Stimulated activated effector memory CD8-positive, alpha-beta T cell treated with anti-CD3 and anti-CD28 coated beads, Interleukin-12 subunit alpha, Interleukin-12 subunit beta, amount 100 ng/mL, for 72 hours (primary cell): ENCODE data around the gene LZTFL1.

Experiments
- ATAC-seq: fragments of 150-1000 bp; cut with Tn5 transposase; 2 replicates; pipeline ENCODE4 v1.10.0; 2021
- DNase-seq, 2 donors: peaks; one replicate each; pipeline ENCODE4 v3.0.0; 2021 to 2022; ENCODE audit warnings: low spot score in 2 of 2
- H3K27ac Mint-ChIP-seq: one replicate; pipeline ENCODE4 v1.8.0; 2022; ENCODE audit warnings: mild to moderate bottlenecking, mixed read lengths
- H3K36me3 Mint-ChIP-seq: one replicate; pipeline ENCODE4 v1.8.0; 2022; ENCODE audit warnings: mild to moderate bottlenecking, mixed read lengths
- H3K4me1 Mint-ChIP-seq: one replicate; pipeline ENCODE4 v1.8.0; 2022; ENCODE audit warnings: mixed read lengths
- H3K4me3 Mint-ChIP-seq: one replicate; pipeline ENCODE4 v1.8.0; 2022; ENCODE audit warnings: mild to moderate bottlenecking, mixed read lengths
- H3K9me3 Mint-ChIP-seq: one replicate; pipeline ENCODE4 v1.8.0; 2022; ENCODE audit warnings: mixed read lengths

The LZTFL1 gene

DNA sequence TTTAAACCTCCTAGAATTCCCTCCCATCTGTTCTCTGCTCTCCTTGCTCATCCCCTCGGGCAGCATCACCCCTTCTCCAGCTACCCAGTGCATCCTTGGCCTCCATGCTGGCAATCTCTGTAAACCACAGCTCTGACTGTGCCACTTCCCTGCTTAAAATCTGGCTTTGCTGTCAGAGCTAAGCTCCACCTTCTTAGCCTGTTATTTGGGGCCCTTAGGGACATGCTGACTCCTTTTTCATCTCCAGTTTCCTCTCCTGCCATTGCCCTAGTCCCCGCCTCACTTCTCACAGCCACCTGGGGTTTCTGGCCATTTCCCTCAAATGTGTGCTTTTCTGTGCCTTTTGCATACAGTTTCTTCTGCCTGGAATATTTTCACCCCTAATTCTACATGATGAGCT is 51.3 kb downstream of the LZTFL1 start:
- Mint-ChIP-seq H3K9me3 (peaks cover 8% of the 10 kb centered on the region), H3K4me3 (no peak overlapping the region), H3K4me1 (peaks cover 5% of the 10 kb centered on the region), H3K36me3 (no peaks in the 10 kb centered on the region), H3K27ac (no peak overlapping the region)
- DNase-seq = no peak
- ATAC-seq = no peak

DNA sequence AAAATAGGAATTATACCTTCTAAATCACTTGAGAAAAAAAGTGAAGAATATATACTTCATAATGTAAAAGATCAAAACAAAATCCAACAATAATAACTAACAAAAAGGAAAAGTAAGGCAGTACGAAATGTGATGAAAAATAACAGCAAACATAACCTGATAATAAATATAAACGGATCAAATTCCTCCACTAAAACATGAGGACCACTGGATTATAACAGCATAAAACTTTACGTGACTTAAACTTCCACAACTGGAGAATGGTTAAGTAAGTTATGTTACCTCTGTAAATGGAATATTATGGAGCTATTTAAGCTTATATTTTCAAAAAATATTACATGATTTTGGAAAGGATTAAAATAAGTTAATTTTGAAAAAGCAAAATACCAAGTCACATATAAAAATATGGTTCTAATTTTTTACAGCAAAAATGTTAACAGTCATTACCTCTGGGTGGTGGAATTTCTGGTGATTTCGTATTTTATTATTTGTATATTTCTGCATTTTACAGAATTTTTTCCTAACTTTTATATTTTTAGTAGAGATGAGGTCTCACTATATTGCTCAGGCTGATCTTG is 52.6 kb downstream of the LZTFL1 start:
- Mint-ChIP-seq H3K4me1 (no peaks in the 10 kb centered on the region), H3K27ac (no peak overlapping the region), H3K4me3 (no peak overlapping the region), H3K9me3 (peaks cover 8% of the 10 kb centered on the region), H3K36me3 (no peaks in the 10 kb centered on the region)
- no peak for ATAC-seq
- no peak for DNase-seq

DNA sequence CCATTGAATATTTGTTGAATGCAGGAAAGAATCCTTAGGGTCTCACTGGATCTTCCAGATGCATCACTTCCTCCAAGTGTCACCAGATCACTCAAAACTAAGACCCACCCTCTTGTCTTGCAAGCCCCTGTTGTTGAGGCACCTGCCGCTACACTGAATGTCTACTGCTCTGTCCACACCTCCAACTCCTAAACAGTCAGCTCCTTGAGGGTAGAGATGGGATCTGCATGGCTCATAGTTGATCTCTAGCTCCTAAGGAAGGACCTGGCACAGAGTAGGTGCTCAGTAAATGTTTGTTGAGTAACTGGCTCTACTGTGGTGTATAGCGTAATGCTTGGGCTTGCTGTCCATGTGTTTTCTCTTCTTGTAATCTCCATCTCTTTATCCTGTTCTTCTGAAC is 54.4 kb downstream of the LZTFL1 start:
- Mint-ChIP-seq H3K36me3 (no peaks in the 10 kb centered on the region), H3K27ac (no peak overlapping the region), H3K4me1 (no peaks in the 10 kb centered on the region), H3K4me3 (no peak overlapping the region), H3K9me3 (peaks cover 8% of the 10 kb centered on the region)
- DNase-seq (no peak), ATAC-seq (no peak)

DNA sequence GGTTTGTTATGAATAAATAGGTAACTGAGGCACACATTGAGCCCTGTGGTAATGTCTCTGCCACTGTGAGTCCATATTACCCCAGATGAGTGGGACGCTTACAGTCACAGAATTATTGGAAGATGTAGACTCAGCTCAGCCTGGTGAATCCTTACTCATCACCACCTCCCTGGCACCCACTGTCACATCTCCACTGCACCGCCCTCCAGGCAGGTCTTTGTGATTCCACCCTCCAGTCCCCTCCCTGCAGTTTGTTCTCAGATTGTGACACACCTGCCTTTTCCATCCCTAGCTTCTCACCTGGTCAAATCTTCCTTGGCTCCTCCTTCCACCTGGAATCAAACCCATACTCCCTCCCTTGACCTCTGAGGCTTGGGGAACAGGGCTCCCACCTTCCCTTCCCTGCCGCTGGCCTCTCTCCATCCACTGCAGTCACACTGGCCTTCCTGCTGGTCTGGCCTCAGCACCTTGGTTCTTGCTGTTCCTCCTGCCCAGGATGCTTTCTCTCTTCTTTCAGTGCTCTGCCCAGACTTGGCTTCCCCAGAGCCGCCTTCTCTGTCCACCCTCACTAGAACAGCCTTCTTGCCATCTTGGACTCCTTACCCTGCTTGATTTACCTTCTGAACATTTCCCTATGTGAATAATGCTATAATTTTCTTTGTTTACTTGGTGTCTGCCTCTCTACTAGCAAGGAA is 55.0 kb downstream of the LZTFL1 start:
- no peaks in the 10 kb centered on the region for H3K36me3 Mint-ChIP-seq
- H3K27ac Mint-ChIP-seq = no peak overlapping the region
- no peaks in the 10 kb centered on the region for H3K4me1 Mint-ChIP-seq
- H3K4me3 Mint-ChIP-seq = no peak overlapping the region
- ATAC-seq (no peak), DNase-seq (no peak)
- peaks cover 8% of the 10 kb centered on the region for H3K9me3 Mint-ChIP-seq

DNA sequence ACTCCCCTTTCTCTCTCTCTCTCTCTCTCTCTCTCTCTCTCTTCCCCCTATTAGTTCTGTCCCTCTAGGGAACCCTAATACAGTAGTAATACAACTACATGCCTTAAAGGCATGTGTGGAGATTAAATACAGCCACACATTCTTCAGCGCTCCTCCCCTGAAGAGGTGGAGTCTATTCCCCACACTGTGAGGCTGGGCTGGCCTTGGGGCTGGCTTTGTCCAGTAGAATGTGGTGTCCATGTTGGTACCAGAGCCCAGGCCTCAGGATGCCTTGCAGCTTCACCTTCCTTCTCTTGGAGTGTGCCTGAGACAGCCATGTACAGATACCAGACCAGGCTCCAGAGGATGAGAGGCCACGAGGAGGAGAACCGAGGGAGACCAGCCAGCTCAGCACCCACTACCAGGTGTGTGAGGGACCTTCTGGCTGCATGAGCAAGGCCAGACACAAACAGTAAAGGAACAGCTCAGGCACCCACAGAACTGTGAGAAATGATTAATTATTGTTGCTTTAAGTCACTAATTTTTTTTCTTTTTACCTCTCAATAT is 56.2 kb downstream of the LZTFL1 start:
- Mint-ChIP-seq H3K4me3 (no peak overlapping the region), H3K36me3 (no peaks in the 10 kb centered on the region), H3K27ac (no peak overlapping the region), H3K4me1 (no peaks in the 10 kb centered on the region), H3K9me3 (peaks cover 6% of the 10 kb centered on the region)
- no peak for DNase-seq
- no peak for ATAC-seq

DNA sequence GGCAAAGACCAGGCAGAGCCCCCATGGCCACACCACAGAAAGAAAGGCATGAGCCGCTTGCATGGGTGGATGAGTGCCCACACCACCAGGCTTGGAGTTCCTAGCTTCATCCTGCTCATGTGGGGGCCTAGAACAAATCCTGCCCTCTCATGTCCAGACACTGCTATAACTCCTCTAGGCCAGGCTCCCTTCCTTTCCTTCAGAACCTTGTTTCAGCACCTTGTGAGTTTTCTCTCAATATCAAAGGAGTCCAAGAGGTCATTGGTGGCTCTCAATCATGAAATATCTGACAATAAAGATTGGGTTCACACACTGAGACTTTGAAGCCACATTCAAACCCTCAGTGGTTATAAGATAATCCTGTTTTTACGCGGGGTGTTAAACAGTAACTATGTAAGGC is 58.3 kb downstream of the LZTFL1 start:
- Mint-ChIP-seq H3K27ac (no peak overlapping the region), H3K9me3 (no peaks in the 10 kb centered on the region), H3K36me3 (no peaks in the 10 kb centered on the region), H3K4me1 (no peaks in the 10 kb centered on the region), H3K4me3 (no peak overlapping the region)
- ATAC-seq = no peak
- DNase-seq = no peak

DNA sequence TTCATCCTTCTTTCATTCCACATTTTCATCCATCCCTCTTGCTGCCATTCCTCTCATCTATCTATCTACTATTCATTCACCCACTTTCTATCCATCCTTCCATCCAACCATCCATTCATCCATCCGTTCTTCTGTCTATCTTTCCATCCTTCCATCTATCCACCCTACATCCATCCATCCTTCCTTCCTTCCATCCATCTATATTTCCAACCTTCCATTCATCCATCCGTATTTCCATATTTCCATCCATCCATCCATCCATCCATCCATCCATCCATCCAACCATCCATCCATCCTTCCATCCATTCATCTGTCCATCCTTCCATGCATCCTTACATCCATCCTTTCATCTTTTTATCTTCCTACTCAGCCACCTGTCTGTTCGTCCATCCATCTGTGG is 59.5 kb downstream of the LZTFL1 start:
- H3K4me1 Mint-ChIP-seq = no peaks in the 10 kb centered on the region
- no peaks in the 10 kb centered on the region for H3K36me3 Mint-ChIP-seq
- no peak overlapping the region for H3K4me3 Mint-ChIP-seq
- DNase-seq (no peak), ATAC-seq (no peak)
- H3K9me3 Mint-ChIP-seq = no peaks in the 10 kb centered on the region
- no peak overlapping the region for H3K27ac Mint-ChIP-seq

DNA sequence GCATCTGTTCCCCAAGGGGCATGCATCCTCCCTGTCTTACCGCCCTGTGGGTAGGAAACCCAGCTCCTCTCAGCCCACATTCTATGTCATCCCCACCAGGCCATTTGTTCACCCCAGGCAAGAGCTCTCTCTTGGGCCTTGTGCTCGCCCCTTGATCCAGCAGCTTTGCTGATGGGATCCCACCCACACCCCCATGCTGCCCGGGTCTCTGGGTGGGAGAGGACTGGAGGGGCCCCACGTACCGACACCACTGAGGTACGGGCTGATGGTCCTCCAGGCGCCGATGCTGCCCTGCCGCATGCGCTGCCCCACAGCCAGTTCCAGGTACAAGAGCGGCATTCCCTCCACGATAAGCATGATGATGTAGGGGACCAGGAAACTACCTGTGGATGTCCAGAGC is 60.1 kb downstream of the LZTFL1 start:
- Mint-ChIP-seq H3K4me3 (no peak overlapping the region), H3K36me3 (no peaks in the 10 kb centered on the region), H3K27ac (no peak overlapping the region), H3K9me3 (no peaks in the 10 kb centered on the region), H3K4me1 (no peaks in the 10 kb centered on the region)
- DNase-seq (no peak), ATAC-seq (no peak)

DNA sequence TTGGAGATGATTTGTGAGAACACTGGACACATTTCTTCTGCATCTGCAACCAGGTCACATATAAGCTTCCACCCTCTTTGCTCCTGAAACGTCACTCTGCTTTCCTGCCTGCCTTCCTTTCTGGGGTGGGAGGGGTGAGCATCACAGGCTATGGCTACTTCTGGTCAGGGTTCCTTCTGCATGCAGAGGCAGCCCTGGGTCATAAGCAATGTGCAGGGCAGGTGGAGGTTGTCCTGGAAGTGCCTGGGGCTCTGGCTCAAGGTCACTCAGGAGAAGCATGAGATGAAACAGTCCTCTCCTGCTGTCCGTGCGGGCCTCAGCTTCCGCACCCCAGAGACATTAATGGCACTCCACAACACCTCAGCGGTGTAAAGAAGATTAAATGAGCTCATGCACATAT is 60.6 kb downstream of the LZTFL1 start:
- H3K27ac Mint-ChIP-seq = no peak overlapping the region
- H3K36me3 Mint-ChIP-seq = no peaks in the 10 kb centered on the region
- ATAC-seq = no peak
- no peak for DNase-seq
- H3K9me3 Mint-ChIP-seq = no peaks in the 10 kb centered on the region
- no peaks in the 10 kb centered on the region for H3K4me1 Mint-ChIP-seq
- no peak overlapping the region for H3K4me3 Mint-ChIP-seq

DNA sequence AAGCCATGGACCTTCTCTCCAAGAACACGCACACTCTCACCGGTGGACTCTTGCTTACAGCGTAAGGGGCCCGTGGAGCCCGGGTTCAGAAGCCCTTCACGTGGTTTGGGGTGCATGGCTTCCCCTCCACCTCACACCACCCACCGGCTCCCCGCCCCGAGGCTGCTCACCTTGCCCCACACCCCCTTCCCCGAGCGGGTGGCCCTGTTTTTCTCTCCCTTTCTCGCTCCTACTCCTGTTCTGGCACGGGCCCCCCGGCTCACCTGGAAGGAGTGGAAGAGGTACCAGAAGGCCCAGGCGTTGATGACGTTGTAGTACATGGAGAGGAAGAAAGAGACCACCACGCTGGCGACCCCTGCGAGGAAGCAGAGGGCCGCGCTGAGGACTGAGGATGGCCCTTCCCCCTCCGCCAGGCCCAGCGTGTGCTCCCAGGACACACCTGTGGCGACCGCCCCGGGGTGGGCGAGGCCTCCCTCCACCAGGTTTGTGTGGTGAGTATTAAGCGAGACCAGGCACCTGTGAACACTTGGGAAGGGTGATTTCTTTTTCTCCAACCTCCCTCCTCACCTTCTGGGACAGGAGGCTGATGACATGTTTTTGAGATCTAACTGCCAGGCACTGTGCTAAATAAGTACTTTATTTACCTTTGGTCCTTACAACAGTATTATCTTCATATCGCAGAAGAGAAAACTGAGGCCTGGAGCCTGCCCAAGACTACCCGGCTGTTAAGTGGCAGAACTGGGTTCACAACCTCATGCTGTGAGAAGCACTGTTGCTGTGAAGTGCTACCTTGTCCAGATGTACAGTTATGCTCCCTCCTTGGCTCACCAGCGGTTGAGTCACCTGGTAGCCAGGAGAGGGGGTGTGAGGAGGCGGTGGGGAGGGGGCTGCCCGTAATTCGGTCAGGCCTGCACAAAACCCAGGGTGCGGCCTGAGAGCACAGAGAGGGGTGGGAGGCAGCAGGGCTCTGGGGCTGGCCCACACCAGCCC is 61.9 kb downstream of the LZTFL1 start:
- DNase-seq (no peak), ATAC-seq (no peak)
- Mint-ChIP-seq H3K4me3 (no peak overlapping the region), H3K27ac (no peak overlapping the region), H3K36me3 (no peaks in the 10 kb centered on the region), H3K4me1 (no peaks in the 10 kb centered on the region), H3K9me3 (no peaks in the 10 kb centered on the region)

DNA sequence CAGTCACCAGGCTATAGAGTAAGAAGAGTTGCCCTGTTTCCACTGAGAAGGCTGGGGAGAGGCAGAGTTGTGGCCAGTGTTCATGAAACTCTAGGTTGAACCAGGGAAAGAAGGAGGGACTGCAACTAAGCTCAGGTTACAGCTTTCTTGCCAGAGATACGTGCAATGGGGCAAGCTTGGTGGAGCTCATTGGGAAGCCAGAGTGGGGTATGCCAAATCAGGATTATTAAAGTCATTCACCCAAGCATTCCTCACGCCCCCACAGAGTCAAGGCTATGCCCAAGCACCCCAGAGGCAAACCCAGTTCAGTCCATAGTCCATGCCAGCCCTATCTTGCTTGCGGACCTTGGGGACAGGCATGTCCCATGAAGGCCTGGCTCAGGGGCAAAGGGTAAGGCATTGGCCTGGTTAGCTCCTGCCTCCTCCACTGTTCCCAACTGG is 63.1 kb downstream of the LZTFL1 start:
- H3K4me1 Mint-ChIP-seq = peaks cover 5% of the 10 kb centered on the region
- no peak for ATAC-seq
- H3K4me3 Mint-ChIP-seq = no peak overlapping the region
- no peaks in the 10 kb centered on the region for H3K36me3 Mint-ChIP-seq
- H3K9me3 Mint-ChIP-seq = no peaks in the 10 kb centered on the region
- no peak for DNase-seq
- H3K27ac Mint-ChIP-seq = peak overlapping the region; percentile 36

DNA sequence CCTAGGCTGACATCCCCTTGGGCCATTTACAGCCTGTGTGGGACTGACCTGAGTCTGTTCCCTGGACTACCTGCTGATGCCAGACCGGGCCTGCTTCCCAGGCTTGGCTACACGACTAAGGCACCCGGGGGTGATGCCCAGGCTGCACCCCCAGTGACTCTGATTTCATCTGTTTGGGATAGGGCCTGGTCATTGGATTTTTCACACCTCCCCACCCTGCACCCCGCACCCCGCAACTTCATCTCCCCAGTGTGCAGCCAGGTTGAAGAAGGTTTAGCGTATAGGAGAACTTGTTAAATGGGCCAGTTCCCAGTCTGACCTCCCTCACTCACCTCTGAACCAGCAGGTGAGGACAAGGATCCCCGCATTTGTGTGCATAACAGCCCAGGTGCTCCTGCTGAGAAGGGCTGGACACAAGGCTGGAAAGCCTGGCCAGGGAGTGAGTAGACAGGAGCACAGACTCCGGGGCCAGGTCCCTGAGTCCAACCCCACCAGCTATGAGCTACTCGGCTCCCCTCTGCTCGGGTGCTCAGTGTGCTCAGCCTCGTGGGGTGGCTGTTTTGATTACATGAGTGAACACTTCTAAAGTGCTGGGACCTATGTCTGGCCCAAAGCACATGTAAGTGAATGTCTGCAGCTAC is 64.1 kb downstream of the LZTFL1 start:
- peaks cover 15% of the 10 kb centered on the region for H3K4me1 Mint-ChIP-seq
- ATAC-seq = no peak
- DNase-seq = no peak
- no peak overlapping the region for H3K4me3 Mint-ChIP-seq
- no peaks in the 10 kb centered on the region for H3K36me3 Mint-ChIP-seq
- H3K27ac Mint-ChIP-seq = no peak overlapping the region
- no peaks in the 10 kb centered on the region for H3K9me3 Mint-ChIP-seq

DNA sequence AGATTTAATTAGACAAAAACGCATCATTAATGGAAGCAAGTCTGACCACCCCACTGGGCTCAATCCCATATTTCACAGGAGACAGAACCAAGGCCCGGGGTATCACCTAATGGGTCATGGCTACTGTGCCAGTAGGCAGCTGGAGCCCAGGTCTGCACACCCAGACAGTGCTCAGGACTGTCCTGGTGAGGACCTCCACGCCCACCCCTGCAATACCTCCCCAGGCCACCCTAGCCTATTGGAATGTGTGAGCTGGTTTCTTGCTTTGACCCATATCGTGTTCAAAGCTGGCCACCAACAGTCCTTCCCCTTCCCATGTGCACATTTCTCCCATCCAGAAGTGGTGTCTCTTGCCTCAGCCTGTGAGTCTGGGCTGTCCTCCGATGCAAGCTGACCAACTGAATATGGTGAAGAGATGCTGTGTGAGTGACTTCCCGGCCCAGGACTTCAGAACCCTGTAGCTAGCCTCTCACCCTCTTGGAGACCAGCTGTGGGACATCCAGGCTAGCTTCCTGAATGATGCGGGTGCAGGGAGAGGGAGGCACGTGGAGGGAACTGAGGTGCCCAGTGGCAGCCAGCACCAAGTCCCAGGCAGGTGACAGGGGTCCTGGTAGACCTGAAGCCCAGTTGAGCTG is 64.7 kb downstream of the LZTFL1 start:
- H3K9me3 Mint-ChIP-seq = no peaks in the 10 kb centered on the region
- H3K27ac Mint-ChIP-seq = no peak overlapping the region
- H3K4me1 Mint-ChIP-seq = peaks cover 21% of the 10 kb centered on the region
- ATAC-seq (no peak), DNase-seq (no peak)
- no peak overlapping the region for H3K4me3 Mint-ChIP-seq
- peaks cover under 1% of the 10 kb centered on the region for H3K36me3 Mint-ChIP-seq

DNA sequence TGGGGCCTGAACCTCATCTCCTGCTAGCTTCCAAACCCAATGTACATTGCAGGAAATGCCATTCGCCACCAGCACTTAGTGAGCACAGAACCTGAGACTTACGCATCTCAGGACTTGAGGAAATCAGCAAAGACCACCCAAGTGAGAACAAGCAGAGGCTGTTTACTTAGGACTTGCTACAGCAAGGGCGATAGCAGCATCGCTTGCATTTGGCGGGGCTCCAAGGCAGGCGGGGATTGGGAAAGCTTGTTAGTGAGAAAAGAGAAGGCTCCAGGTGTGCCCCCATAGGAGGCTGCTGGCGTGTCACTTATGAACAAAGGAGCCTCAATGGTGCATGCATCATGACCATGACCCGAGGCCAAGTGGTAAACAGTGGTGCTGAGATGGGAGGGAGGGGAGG is 65.3 kb downstream of the LZTFL1 start:
- Mint-ChIP-seq H3K36me3 (peaks cover 5% of the 10 kb centered on the region), H3K4me3 (no peak overlapping the region), H3K27ac (no peak overlapping the region), H3K9me3 (no peaks in the 10 kb centered on the region), H3K4me1 (peaks cover 27% of the 10 kb centered on the region)
- ATAC-seq = no peak
- no peak for DNase-seq

DNA sequence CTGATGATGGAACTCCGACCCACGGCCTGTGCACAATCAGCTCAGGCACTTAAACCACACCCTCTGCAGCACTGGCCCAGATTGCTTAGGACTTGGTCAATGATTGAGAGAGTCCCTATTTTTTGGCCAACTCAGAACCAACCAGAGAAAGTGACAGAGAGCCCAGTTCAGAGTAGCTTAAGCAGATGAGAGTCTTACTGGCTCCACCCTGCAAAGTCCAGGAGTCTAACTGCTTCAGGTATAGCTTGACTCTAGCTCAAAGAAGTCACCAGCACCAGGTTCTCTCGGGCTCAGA is 65.7 kb downstream of the LZTFL1 start:
- ATAC-seq (no peak), DNase-seq (no peak)
- Mint-ChIP-seq H3K27ac (no peak overlapping the region), H3K36me3 (peaks cover 5% of the 10 kb centered on the region), H3K9me3 (no peaks in the 10 kb centered on the region), H3K4me3 (no peak overlapping the region), H3K4me1 (peaks cover 30% of the 10 kb centered on the region)
